Peyer's patch (tissue), 4 donors: ENCODE measurements around the gene EDA. TPM values are rescaled to one million over a fixed set of nuclear protein-coding genes. Genes with fewer than 3 reads are reported as not detected.

Experiments
- DNase-seq, 3 donors: peaks; one replicate each; pipeline ENCODE4 v3.0.0-alpha.2; 2017 to 2019
- H3K27ac ChIP-seq, 4 donors: fragments of 200-600 bp; sonication (generic); one replicate each; pipeline ENCODE4 v1.5.1; 2016 to 2019
- H3K27me3 ChIP-seq, 2 donors: fragments of 200-600 bp; sonication (generic); one replicate each; pipeline ENCODE4 v1.5.1; 2019
- H3K36me3 ChIP-seq, 3 donors: fragments of 200-600 bp; sonication (generic); one replicate each; pipeline ENCODE4 v1.5.1; 2016 to 2019
- H3K4me1 ChIP-seq, 4 donors: fragments of 200-600 bp; sonication (generic); one replicate each; pipeline ENCODE4 v1.5.1; 2016 to 2019
- H3K4me3 ChIP-seq, 4 donors: fragments of 200-600 bp; sonication (generic); 1 replicate in 3 of 4; 2 replicates in 1 of 4; pipeline ENCODE4 v1.5.1; 2016 to 2019; ENCODE audit warnings: mild to moderate bottlenecking in 1 of 4
- H3K9me3 ChIP-seq, 4 donors: fragments of 200-600 bp; sonication (generic); one replicate each; pipeline ENCODE4 v1.5.1; 2016 to 2019; ENCODE audit warnings: mild to moderate bottlenecking in 1 of 4
- POLR2A ChIP-seq, 2 donors: fragments of 450-650 bp; IDR thresholded peaks; one replicate each; pipeline ENCODE4 v1.5.1; 2017; ENCODE audit warnings: antibody characterized with exemption in 2 of 2, mild to moderate bottlenecking in 2 of 2, moderate library complexity in 2 of 2
- total RNA-seq, 4 donors: library from RNA; depleted of rRNA; stranded (reverse); fragments of >200 nt; gene quantifications; one replicate each; pipeline ENCODE4 v1.1.0, GENCODE V29; 2016
- TF ChIP-seq, protein P1 (sequence below), 6 experiments: fragments of 450-650 bp in 4 of 6; fragments of 200-600 bp in 2 of 6; sonication (generic) in 1 of 6; IDR thresholded peaks; one replicate each; pipeline ENCODE4 v1.5.1; 2017 to 2019; ENCODE audit warnings: antibody characterized with exemption in 6 of 6, mild to moderate bottlenecking in 3 of 6, moderate library complexity in 1 of 6

Gene EDA
- total RNA-seq, 4 donors from 2014 or later: 0.18 to 1.3 (median 1.0) TPM; not detected in 1

DNA sequence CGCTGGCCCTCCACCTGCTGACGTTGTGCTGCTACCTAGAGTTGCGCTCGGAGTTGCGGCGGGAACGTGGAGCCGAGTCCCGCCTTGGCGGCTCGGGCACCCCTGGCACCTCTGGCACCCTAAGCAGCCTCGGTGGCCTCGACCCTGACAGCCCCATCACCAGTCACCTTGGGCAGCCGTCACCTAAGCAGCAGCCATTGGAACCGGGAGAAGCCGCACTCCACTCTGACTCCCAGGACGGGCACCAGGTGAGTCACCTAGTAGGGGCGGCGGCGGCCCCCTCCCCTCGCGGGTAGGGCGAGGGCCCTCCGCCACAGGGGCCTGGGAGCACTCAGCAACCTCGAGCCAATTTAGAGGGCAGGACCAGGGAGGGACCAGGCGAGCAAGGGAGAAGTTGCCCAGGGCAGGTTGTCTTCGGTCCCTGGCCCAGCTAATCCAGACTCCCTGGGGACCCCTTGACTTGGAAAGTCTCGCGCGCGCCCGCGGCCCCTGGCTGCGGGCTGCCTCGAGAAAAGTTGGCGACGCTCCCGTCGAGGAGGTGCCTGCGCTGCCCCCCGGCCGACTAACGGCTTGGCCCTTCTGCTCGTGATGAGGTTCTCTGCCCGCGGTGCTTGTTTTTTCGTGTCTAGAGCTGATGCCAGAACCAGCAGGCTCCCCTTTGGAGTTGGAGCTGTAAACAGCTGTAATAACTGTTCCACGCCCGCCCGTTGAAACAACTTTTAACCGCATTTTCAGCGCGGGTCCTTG lies 717 bp downstream of the EDA start:
- H3K27ac ChIP-seq: no peak overlapping the region
- no peak for DNase-seq
- TF ChIP-seq, protein P1, sequence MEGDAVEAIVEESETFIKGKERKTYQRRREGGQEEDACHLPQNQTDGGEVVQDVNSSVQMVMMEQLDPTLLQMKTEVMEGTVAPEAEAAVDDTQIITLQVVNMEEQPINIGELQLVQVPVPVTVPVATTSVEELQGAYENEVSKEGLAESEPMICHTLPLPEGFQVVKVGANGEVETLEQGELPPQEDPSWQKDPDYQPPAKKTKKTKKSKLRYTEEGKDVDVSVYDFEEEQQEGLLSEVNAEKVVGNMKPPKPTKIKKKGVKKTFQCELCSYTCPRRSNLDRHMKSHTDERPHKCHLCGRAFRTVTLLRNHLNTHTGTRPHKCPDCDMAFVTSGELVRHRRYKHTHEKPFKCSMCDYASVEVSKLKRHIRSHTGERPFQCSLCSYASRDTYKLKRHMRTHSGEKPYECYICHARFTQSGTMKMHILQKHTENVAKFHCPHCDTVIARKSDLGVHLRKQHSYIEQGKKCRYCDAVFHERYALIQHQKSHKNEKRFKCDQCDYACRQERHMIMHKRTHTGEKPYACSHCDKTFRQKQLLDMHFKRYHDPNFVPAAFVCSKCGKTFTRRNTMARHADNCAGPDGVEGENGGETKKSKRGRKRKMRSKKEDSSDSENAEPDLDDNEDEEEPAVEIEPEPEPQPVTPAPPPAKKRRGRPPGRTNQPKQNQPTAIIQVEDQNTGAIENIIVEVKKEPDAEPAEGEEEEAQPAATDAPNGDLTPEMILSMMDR (IDR thresholded peaks at IDR 0.05): no peak
- TF ChIP-seq POLR2A (IDR thresholded peaks at IDR 0.05): no peak

DNA sequence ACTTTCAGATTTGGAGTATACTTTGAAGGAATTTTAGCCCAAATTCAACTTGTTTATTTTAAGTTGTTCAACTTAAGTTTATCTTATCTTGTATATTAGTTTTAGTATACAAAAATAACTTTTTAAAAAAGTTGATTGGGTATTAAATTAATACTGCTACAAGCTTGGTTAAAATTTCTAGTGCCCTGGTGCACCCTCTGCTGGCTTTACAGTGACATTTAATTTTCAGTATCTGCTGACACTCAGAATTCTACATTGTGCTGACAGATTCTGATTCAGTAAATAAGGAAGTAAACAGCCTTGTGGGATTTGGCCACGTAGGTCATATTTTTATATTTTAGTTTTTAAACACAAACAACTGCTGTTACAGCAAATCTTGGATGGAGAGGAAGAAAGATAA lies 2.9 kb downstream of the EDA start:
- no peak for DNase-seq
- H3K27me3 ChIP-seq: no peaks in the 10 kb centered on the region
- H3K4me3 ChIP-seq: no peak overlapping the region

More for the DNA sequence above, 717 bp downstream of the EDA start:
- no peaks in the 10 kb centered on the region for H3K27me3 ChIP-seq
- no peaks in the 10 kb centered on the region for H3K9me3 ChIP-seq
- H3K36me3 ChIP-seq: no peaks in the 10 kb centered on the region
- no peaks in the 10 kb centered on the region for H3K4me1 ChIP-seq
- peak overlapping the region; percentile 25 to 60 (median 46) for H3K4me3 ChIP-seq

DNA sequence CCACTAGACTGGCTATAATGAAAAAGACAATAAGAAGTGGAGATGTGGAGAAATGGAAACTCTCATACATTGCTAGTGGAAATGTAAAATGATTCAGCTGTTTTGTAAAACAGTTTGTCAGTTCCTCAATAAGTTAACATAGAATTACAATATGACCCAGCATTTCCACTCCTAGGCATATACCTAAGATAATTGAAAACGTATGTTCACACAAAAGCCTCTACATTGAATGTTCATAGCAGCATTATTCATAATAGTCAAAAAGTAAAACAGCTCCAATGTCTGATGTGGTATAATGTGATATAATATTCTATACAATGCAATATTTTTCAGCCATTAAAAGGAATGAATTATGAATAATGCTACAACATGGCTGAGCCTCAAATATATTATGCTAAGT lies 10.2 kb downstream of the EDA start:
- Histone ChIP-seq H3K4me3 (no peak overlapping the region), H3K4me1 (no peaks in the 10 kb centered on the region), H3K36me3 (no peaks in the 10 kb centered on the region), H3K9me3 (no peaks in the 10 kb centered on the region), H3K27ac (no peak overlapping the region), H3K27me3 (no peaks in the 10 kb centered on the region)
- no peak for TF ChIP-seq POLR2A (IDR thresholded peaks at IDR 0.05)
- TF ChIP-seq, protein P1 (IDR thresholded peaks at IDR 0.05): no peak
- no peak for DNase-seq

More for the DNA sequence above, 2.9 kb downstream of the EDA start:
- no peak overlapping the region for H3K27ac ChIP-seq
- no peaks in the 10 kb centered on the region for H3K9me3 ChIP-seq
- TF ChIP-seq POLR2A (IDR thresholded peaks at IDR 0.05): no peak
- TF ChIP-seq, protein P1 (IDR thresholded peaks at IDR 0.05): peak in 4 of 6 experiments; percentile 10 to 44 (median 36)
- H3K36me3 ChIP-seq: no peaks in the 10 kb centered on the region
- no peaks in the 10 kb centered on the region for H3K4me1 ChIP-seq

DNA sequence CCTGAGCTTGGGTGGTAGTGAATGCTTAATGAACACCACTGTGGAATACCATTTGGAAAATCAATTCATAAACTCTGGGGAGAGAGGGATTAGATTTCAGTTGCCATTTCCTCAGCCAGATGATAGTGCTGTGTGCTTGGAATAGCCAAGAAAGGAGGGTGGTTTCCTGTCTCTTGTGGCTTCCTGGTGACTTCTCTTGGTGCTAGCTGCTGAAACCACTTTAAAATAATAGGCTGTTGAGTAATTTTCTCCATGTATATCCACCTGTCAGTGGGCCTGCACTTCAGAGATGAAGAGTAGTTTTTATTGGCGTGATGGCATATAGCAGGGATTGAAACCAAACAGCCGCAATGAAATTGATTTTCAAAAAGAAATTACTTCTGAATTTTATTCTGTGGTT lies 11.8 kb downstream of the EDA start:
- H3K27ac ChIP-seq: no peak overlapping the region
- no peaks in the 10 kb centered on the region for H3K36me3 ChIP-seq
- no peaks in the 10 kb centered on the region for H3K4me1 ChIP-seq
- H3K9me3 ChIP-seq: no peaks in the 10 kb centered on the region
- no peak overlapping the region for H3K4me3 ChIP-seq
- H3K27me3 ChIP-seq: no peaks in the 10 kb centered on the region
- no peak for DNase-seq
- TF ChIP-seq POLR2A (IDR thresholded peaks at IDR 0.05): no peak
- TF ChIP-seq, protein P1 (IDR thresholded peaks at IDR 0.05): no peak

DNA sequence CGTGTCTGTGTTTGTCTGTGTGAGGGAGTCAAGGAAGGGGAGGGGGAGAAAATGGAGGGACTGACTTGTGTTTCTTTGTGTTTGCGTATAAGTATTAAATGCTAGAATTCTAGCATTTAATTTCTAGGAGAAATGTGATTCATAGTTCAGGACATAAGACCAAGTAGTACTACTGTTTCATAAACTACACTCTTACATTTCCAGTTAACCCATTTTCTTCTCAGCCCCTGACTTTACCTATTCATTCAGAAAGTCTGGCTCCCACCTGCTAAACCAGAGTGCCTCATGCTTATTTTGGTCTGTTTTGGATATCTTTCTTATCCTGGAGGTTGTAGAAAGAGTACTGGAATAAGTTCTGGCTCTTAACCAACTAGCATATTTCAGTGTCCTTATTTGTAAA lies 14.2 kb downstream of the EDA start:
- no peaks in the 10 kb centered on the region for H3K36me3 ChIP-seq
- TF ChIP-seq, protein P1 (IDR thresholded peaks at IDR 0.05): no peak
- no peak for TF ChIP-seq POLR2A (IDR thresholded peaks at IDR 0.05)
- H3K27me3 ChIP-seq: no peaks in the 10 kb centered on the region
- H3K4me3 ChIP-seq: no peak overlapping the region
- no peak overlapping the region for H3K27ac ChIP-seq
- no peaks in the 10 kb centered on the region for H3K4me1 ChIP-seq
- H3K9me3 ChIP-seq: no peaks in the 10 kb centered on the region
- DNase-seq: no peak
